H9 (cell line): ENCODE measurements around the gene CD2BP2. TPM values are rescaled to one million over a fixed set of nuclear protein-coding genes. Genes with fewer than 3 reads are reported as not detected.

Experiments used
- DNase-seq: peaks from one replicate; pipeline ENCODE4 v3.0.0-alpha.2; 2017
- H2AFZ ChIP-seq: one replicate; pipeline ENCODE4 v1.6.1; 2013; ENCODE audit warnings: mild to moderate bottlenecking, low read length, control low read depth, moderate library complexity
- H2AK5ac ChIP-seq: 2 replicates; pipeline ENCODE4 v1.6.1; 2013; ENCODE audit warnings: low read length, control low read depth, mixed read lengths; ENCODE audit not compliant: insufficient read length
- H2BK120ac ChIP-seq: one replicate; pipeline ENCODE4 v1.6.1; 2013; ENCODE audit warnings: low read depth, mild to moderate bottlenecking, low read length, control low read depth, inconsistent platforms; ENCODE audit not compliant: poor library complexity, severe bottlenecking
- H2BK12ac ChIP-seq: 2 replicates; pipeline ENCODE4 v1.6.1; 2013; ENCODE audit warnings: low read length, control low read depth, mixed read lengths, low read depth; ENCODE audit not compliant: insufficient read length
- H2BK15ac ChIP-seq: 2 replicates; pipeline ENCODE4 v1.6.1; 2013; ENCODE audit warnings: low read depth, low read length, control low read depth
- H2BK20ac ChIP-seq: one replicate; pipeline ENCODE4 v1.6.1; 2013; ENCODE audit warnings: low read depth, mild to moderate bottlenecking, low read length, control low read depth, inconsistent platforms; ENCODE audit not compliant: poor library complexity, severe bottlenecking
- H2BK5ac ChIP-seq: 2 replicates; pipeline ENCODE4 v1.6.1; 2013; ENCODE audit warnings: low read length, control low read depth, mixed read lengths; ENCODE audit not compliant: insufficient read length
- H3K14ac ChIP-seq: 2 replicates; pipeline ENCODE4 v1.6.1; 2013; ENCODE audit warnings: low read length, control low read depth; ENCODE audit not compliant: insufficient read depth
- H3K18ac ChIP-seq: 2 replicates; pipeline ENCODE4 v1.6.1; 2013; ENCODE audit warnings: low read depth, mild to moderate bottlenecking, mixed read lengths, low read length, control low read depth; ENCODE audit not compliant: insufficient read length
- H3K23ac ChIP-seq: 2 replicates; pipeline ENCODE4 v1.6.1; 2013; ENCODE audit warnings: low read length, control low read depth, mixed read lengths, low read depth; ENCODE audit not compliant: insufficient read length
- H3K23me2 ChIP-seq: 2 replicates; pipeline ENCODE4 v1.6.1; 2013; ENCODE audit warnings: low read depth, mild to moderate bottlenecking, mixed read lengths, low read length, control low read depth; ENCODE audit not compliant: insufficient read length, poor library complexity, severe bottlenecking
- H3K27ac ChIP-seq: 2 replicates; pipeline ENCODE4 v1.5.1; 2013; ENCODE audit warnings: low read length, control low read depth, mixed read lengths, low read depth; ENCODE audit not compliant: insufficient read length
- H3K27me3 ChIP-seq: 2 replicates; pipeline ENCODE4 v1.6.1; 2013; ENCODE audit warnings: low read length, control low read depth, inconsistent platforms; ENCODE audit not compliant: insufficient read depth
- H3K4ac ChIP-seq: 2 replicates; pipeline ENCODE4 v1.6.1; 2013; ENCODE audit warnings: low read depth, mild to moderate bottlenecking, control low read depth, inconsistent platforms, low read length, moderate library complexity
- H3K4me1 ChIP-seq: 2 replicates; pipeline ENCODE4 v1.6.1; 2013; ENCODE audit warnings: low read length, control low read depth, inconsistent platforms; ENCODE audit not compliant: insufficient read depth
- H3K4me2 ChIP-seq: 2 replicates; pipeline ENCODE4 v1.6.1; 2013; ENCODE audit warnings: low read length, control low read depth, mixed read lengths; ENCODE audit not compliant: insufficient read length, insufficient read depth
- H3K56ac ChIP-seq: 2 replicates; pipeline ENCODE4 v1.6.1; 2013; ENCODE audit warnings: low read depth, mild to moderate bottlenecking, mixed read lengths, low read length, control low read depth; ENCODE audit not compliant: insufficient read length
- H3K79me1 ChIP-seq: 2 replicates; pipeline ENCODE4 v1.6.1; 2013; ENCODE audit warnings: low read depth, mild to moderate bottlenecking, moderate library complexity, low read length, control low read depth, inconsistent platforms; ENCODE audit not compliant: insufficient read depth, poor library complexity, severe bottlenecking
- H3K79me2 ChIP-seq: 2 replicates; pipeline ENCODE4 v1.6.1; 2013; ENCODE audit warnings: low read length, control low read depth, inconsistent platforms; ENCODE audit not compliant: insufficient read depth
- H3K9ac ChIP-seq: 2 replicates; pipeline ENCODE4 v1.6.1; 2013; ENCODE audit warnings: low read length, control low read depth, mixed read lengths; ENCODE audit not compliant: insufficient read length; ENCODE audit errors: extremely low read depth
- H3K9me3 ChIP-seq: one replicate; pipeline ENCODE4 v1.6.1; 2013; ENCODE audit warnings: low read depth, low read length, inconsistent platforms; ENCODE audit not compliant: control insufficient read depth
- H3T11ph ChIP-seq: one replicate; pipeline ENCODE4 v1.6.1; 2013; ENCODE audit warnings: mild to moderate bottlenecking, low read length, control low read depth, inconsistent platforms
- H4K20me1 ChIP-seq: one replicate; pipeline ENCODE4 v1.6.1; 2013; ENCODE audit not compliant: control insufficient read depth, insufficient read length, insufficient read depth
- H4K5ac ChIP-seq: 2 replicates; pipeline ENCODE4 v1.6.1; 2013; ENCODE audit warnings: low read depth, mild to moderate bottlenecking, mixed read lengths, low read length, control low read depth; ENCODE audit not compliant: insufficient read length
- H4K8ac ChIP-seq: replicated peaks from 2 replicates; pipeline ENCODE4 v1.6.1; 2013; ENCODE audit warnings: low read length, control low read depth, mixed read lengths, low read depth; ENCODE audit not compliant: insufficient read length
- H4K91ac ChIP-seq: 2 replicates; pipeline ENCODE4 v1.6.1; 2013; ENCODE audit warnings: low read depth, mild to moderate bottlenecking, moderate library complexity, mixed read lengths, low read length, control low read depth; ENCODE audit not compliant: insufficient read length
- H3K27ac Mint-ChIP-seq, 3 experiments: 2 replicates in 2 of 3; 3 replicates in 1 of 3; pipeline ENCODE4 v1.8.0; 2020 to 2021; ENCODE audit warnings: mixed read lengths in 3 of 3, mild to moderate bottlenecking in 1 of 3, moderate library complexity in 1 of 3
- H3K27me3 Mint-ChIP-seq: 2 replicates; pipeline ENCODE4 v1.8.0; 2021; ENCODE audit warnings: low read depth, mild to moderate bottlenecking, moderate library complexity, mixed read lengths
- H3K36me3 Mint-ChIP-seq, 3 experiments: 2 replicates in 2 of 3; 3 replicates in 1 of 3; pipeline ENCODE4 v1.8.0; 2020 to 2021; ENCODE audit warnings: low read depth in 3 of 3, mixed read lengths in 3 of 3; ENCODE audit not compliant: insufficient read depth in 1 of 3
- H3K4me1 Mint-ChIP-seq, 2 experiments: 2 replicates each; pipeline ENCODE4 v1.8.0; 2020; ENCODE audit warnings: mixed read lengths in 2 of 2
- H3K4me3 Mint-ChIP-seq, 2 experiments: 2 replicates in 1 of 2; 3 replicates in 1 of 2; pipeline ENCODE4 v1.8.0; 2020 to 2021; ENCODE audit warnings: mild to moderate bottlenecking in 2 of 2, mixed read lengths in 2 of 2, moderate library complexity in 1 of 2
- H3K9me3 Mint-ChIP-seq, 2 experiments: 2 replicates in 1 of 2; 3 replicates in 1 of 2; pipeline ENCODE4 v1.8.0; 2020; ENCODE audit warnings: mild to moderate bottlenecking in 2 of 2, mixed read lengths in 2 of 2, moderate library complexity in 1 of 2
- CTCF ChIP-seq: fragments of 200-600 bp; sonication (generic); conservative IDR thresholded peaks from 3 replicates; pipeline ENCODE4 v1.8.0; 2021; ENCODE audit warnings: antibody characterized with exemption, mild to moderate bottlenecking
- WGBS: extraction: QIAGEN DNeasy Blood & Tissue Kit; methylation state at CpG from one replicate; pipeline ENCODE4 v1.1.7; 2013; ENCODE audit warnings: missing lambda C conversion rate, low lambda C conversion rate, mixed read lengths; ENCODE audit not compliant: insufficient read length; ENCODE audit errors: extremely low coverage; 5-methylcytosine and 5-hydroxymethylcytosine counted together
- total RNA-seq: library from RNA; stranded (reverse); gene quantifications from 2 replicates; pipeline ENCODE4 v1.2.1, GENCODE V29; 2021

The CD2BP2 gene
- total RNA-seq, 1 experiment from 2014 or later, result 90.1 TPM

- H4K91ac ChIP-seq, result no peak overlapping the region
- TF ChIP-seq CTCF, result no peak
- no peak overlapping the region for H3T11ph ChIP-seq
- H3K4me3 Mint-ChIP-seq, result peak overlapping the region; percentile 87 to 95
- H3K9ac ChIP-seq, result no peak overlapping the region
- H3K14ac ChIP-seq, result peak overlapping the region; percentile 80; the same call in 1 of the 2 replicates
- H2BK20ac ChIP-seq, result no peak overlapping the region
- DNase-seq, result peak; percentile 93
- no peaks in the 10 kb centered on the region for H3K79me2 ChIP-seq
- no peaks in the 10 kb centered on the region for H3K9me3 ChIP-seq
- no peak overlapping the region for H3K23ac ChIP-seq
- peak overlapping the region; percentile 55 for H3K4me2 ChIP-seq
- H3K27ac Mint-ChIP-seq, result peak overlapping the region; percentile 97 to 100 (median 99)
- H3K36me3 Mint-ChIP-seq, result peaks cover 2 to 4% (median 2%) of the 10 kb centered on the region in 3 experiments; a peak in 4 of 7 replicates
- H3K4me1 ChIP-seq, result no peaks in the 10 kb centered on the region; the same call in 1 of the 2 replicates
- no peak overlapping the region for H2AK5ac ChIP-seq
- no peak overlapping the region for H3K56ac ChIP-seq
- no peaks in the 10 kb centered on the region for H3K27me3 Mint-ChIP-seq
- no peak overlapping the region for H2BK5ac ChIP-seq
- H3K4me1 Mint-ChIP-seq, result peaks cover 20 to 40% of the 10 kb centered on the region in 2 experiments
- no peaks in the 10 kb centered on the region for H3K27me3 ChIP-seq
- WGBS, result no CpG with 5 or more reads among the region's 39 CpGs
- no peak overlapping the region for H4K5ac ChIP-seq
- H3K9me3 Mint-ChIP-seq, result peaks cover 0 to 2% of the 10 kb centered on the region in 2 experiments; a peak in 2 of 5 replicates
- H3K79me1 ChIP-seq, result no peaks in the 10 kb centered on the region
- H2BK12ac ChIP-seq, result no peak overlapping the region
- H4K20me1 ChIP-seq, result no peaks in the 10 kb centered on the region
- peak overlapping the region; percentile 67 for H2BK120ac ChIP-seq
- no peak overlapping the region; the same call in 1 of the 2 replicates for H3K4ac ChIP-seq
- H3K27ac ChIP-seq, result peak overlapping the region; percentile 77
- no peak overlapping the region for H4K8ac ChIP-seq
- H3K23me2 ChIP-seq, result peaks cover 13% of the 10 kb centered on the region
- H3K18ac ChIP-seq, result peak overlapping the region; percentile 81
- H2BK15ac ChIP-seq, result no peak overlapping the region
- H2AFZ ChIP-seq, result no peak overlapping the region
Observed at GRCh38 chr16:30377812-30378235, 22.7 kb upstream of the CD2BP2 start.
